SK-MEL-5 (cell line): ENCODE data around the gene RIMBP2. TPM values are rescaled to one million over a fixed set of nuclear protein-coding genes. Genes with fewer than 3 reads are reported as not detected.

Experiments used
- DNase-seq: peaks from one replicate; pipeline ENCODE4 v3.0.0-alpha.2; 2016; ENCODE audit warnings: low read depth, low spot score
- in situ Hi-C: cut with HindIII; loops from 2 replicates; pipeline ENCODE4 v1.10.0; 2016; ENCODE audit warnings: low sequenced_read_pairs, high pct_unique_total_duplicates, low pct_unique_long_range_greater_than_20kb
- total RNA-seq: library from RNA; depleted of rRNA; stranded (reverse); fragments of >200 nt; shearing (Covaris generic); gene quantifications from 2 replicates; pipeline ENCODE4 v1.2.3, GENCODE V29; 2014; rRNA removed

Gene RIMBP2
- total RNA-seq, 1 experiment from 2014 or later, result not detected

DNA sequence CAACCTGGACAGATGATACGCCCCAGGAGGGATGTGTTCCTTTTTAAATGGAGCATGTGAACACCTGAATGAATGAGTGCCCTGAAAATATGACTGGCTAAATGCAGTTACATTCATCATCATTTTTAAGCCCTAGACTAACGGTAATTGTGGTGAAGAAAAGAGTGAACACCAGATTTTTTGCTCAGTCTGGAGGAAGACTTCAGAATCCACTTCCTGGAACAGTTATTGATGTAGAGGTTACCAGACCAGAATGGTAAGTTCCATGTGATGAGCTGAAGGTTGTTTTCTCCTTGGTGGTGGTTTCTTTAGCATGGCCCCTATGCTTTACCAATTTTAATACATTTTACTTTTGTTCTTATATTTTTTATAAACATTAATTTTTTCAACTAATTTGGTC is 349.1 kb downstream of the RIMBP2 start:
- in situ Hi-C loops, result no loop called here
- DNase-seq, result no peak

DNA sequence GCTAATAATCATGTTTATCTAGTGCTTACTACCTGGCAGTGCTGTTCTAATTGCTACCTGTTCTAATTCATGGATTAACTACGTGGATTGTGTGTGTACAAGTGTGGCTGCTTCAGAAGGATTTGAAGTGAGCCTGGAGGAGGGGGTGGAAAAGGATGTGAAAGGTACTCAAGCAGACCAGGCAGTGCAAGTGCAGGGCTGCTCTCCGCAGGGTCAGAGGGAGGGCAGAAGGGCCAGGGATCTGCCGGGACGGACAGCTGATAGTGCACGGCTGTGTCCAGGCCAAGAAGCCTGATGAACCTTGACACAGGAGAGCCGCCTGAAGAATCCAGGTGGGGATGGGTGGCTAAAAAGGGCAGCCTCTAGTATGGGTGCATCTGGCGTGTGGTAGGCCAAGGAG is 349.9 kb downstream of the RIMBP2 start:
- in situ Hi-C loops, result no loop called here
- DNase-seq, result no peak

DNA sequence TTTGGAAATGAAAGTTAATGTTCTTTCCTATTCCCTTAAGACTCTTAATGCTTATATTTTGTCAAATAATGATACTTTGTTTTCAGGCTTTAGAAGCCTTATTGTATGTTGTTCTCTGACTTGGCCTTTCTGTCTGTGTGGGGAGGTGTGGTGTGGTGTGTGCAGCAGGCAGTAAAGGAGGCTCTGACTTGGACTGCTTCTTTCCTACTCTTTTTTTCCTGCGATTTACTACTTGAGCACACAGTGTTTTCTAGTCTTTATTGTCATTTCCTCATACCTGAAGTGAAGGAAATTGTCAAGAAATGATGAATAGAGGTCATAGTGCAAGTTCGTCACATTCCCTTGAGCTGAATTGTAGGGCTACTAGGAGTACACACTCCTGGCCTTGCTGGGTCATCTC is 351.5 kb downstream of the RIMBP2 start:
- in situ Hi-C loops, result no loop called here
- DNase-seq, result no peak

DNA sequence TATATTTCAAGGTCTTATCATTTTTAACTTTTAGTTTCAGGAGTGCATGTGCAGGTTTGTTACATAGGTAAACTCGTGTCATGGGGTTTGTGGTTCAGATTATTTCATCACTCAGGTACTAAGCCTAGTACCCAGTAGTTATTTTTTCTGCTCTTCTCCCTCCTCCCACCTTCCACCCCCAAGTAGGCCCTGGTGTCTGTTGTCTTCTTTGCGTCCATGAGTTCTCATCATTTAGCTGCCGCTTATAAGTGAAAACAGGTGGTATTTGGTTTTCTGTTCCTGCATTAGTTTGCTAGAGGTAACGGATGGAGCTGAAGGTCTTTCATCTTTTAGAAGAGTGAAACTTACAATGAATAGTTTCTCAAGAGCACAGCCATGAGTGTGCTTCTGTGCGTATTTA is 354.0 kb downstream of the RIMBP2 start:
- in situ Hi-C loops, result no loop called here

DNA sequence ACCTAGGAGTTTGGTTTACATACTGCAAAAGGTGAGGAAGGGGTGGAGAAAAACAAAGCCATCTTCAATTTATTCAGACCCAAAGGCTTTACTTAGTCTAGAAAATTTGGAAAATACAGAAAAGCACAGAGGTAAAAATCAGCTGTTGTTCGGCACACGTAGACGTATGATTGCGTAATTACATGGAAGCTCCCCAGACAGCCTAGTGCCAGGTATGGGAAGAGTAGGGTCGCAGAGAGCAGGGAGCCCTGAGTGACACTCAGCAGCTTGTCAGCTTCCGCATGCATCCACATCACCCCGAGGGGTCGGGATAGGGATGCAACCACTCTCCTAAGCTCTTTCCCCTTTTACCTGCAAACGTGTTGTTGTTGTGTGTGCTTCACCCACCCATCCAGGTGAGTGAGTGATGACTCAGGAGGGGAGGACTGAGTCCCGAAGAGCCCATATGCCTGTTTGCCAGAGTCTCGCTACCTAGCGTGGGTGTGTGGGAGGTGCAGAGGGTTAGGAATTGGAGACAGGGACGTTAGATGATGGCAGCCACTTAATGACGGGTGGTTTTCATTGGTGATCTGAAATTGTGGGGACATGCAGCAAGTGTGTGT is 358.3 kb downstream of the RIMBP2 start:
- no peak for DNase-seq
- in situ Hi-C loops, result no loop called here

More for the DNA sequence above, 354.0 kb downstream of the RIMBP2 start:
- DNase-seq, result no peak

DNA sequence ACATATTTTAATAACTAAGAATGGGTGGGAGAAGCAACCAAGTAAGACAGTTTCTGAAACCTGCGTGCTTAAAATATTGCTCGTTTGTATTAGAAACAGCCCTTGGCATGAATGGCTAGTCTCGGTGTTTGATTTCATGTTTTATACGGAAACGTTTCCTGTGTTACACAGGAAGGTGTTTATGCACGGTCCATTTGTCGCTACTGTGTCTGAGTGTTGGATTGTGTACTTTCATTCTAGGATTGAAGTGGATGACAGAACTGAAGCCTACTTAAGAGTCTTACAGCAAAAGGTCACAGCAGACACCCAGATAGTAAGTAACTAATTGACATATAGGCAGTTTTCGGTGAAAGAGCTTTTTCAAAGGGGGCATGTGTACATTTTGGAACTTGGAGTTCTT is 358.9 kb downstream of the RIMBP2 start:
- no peak for DNase-seq
- in situ Hi-C loops, result no loop called here

DNA sequence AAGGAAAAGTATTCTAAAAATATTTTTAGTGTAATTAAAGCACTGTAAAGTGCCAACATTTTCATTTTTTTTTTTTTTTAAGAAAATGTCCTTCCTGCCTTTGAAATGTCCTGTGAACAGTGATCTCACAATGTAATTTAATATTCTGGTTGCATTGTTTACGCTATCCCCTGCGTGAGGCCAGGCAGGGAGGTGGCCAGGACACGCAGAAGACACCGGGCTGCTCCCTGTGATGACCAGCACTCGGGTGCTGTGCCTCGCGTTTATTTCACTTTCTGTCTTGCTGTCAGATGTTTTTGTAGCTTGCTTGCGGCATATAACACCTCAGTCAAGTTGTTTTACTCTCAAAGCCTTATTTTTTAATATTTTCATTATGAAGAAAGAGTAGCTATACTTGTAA is 359.9 kb downstream of the RIMBP2 start:
- in situ Hi-C loops, result no loop called here
- no peak for DNase-seq

DNA sequence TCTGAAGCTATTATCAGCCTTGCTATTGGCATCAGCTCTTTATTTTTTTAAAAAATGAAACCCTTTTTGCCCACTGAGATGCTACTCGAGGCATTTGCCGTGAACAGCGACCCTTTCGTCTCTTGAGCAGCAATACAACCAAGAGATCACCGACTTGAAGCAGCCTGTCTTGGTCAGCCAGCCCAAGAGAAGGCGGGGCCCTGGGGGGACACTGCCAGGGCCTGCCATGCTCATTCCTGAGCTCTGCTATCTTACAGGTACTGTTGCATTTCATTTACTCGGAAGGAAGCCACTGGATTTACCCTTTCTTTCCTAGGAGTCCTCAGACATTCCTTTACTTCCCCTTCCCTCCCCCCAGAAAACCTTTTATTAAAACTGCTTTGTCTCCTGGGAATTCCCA is 361.7 kb downstream of the RIMBP2 start:
- in situ Hi-C loops, result no loop called here
- no peak for DNase-seq

DNA sequence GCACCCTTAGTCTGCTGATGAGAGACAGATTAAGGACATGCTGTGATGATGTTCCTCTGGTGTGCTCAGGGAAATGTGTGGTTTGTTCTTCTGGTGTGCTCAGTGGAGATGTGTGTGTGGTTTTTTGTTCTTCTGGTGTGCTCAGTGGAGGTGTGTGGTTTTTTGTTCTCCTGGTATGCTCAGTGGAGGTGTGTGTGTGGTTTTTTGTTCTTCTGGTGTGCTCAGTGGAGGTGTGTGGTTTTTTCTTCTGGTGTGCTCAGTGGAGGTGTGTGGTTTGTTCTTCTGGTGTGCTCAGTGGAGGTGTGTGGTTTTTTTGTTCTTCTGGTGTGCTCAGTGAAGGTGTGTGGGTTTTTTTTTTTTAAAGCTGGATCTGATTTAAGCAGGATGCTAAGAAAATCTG is 363.0 kb downstream of the RIMBP2 start:
- no peak for DNase-seq
- in situ Hi-C loops, result no loop called here

DNA sequence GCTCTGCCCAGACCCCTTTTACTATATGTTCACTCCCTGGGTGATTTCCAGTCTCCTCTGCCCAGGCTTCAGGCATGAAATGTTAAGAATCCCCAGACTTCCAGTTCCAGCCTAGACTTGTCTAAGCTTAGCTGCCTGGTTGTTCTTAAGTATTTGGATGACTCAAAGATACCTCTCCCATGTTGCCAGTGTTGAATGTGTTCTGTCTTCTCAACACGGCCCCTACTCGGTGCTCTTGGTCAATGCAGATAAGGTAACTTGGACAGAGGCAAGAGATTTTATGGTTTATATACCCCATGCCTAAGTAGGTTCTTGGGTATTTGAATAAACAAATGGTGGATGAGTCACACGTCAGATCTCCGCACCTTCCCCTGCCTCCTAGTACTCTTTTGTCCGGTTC is 364.8 kb downstream of the RIMBP2 start:
- no peak for DNase-seq
- in situ Hi-C loops, result no loop called here

DNA sequence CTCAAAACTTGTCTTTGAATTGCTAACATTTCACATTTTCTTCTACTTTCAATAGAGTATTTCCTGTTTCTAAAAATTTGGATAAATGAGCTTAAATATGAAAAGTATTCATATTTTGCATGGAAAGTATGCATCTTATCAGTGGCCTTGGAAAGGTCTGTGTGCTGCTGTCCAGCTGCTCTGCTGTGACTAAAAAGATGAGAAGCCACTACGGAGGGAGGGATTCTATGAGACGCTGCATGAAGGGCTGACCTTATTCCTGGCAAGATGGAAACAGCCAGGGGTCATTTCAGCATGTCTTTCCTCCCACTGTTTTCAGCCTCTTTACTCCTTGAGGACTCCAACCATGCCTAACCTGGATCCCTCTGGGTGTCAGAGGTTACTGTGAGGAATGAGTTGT is 365.4 kb downstream of the RIMBP2 start:
- in situ Hi-C loops, result no loop called here
- no peak for DNase-seq

DNA sequence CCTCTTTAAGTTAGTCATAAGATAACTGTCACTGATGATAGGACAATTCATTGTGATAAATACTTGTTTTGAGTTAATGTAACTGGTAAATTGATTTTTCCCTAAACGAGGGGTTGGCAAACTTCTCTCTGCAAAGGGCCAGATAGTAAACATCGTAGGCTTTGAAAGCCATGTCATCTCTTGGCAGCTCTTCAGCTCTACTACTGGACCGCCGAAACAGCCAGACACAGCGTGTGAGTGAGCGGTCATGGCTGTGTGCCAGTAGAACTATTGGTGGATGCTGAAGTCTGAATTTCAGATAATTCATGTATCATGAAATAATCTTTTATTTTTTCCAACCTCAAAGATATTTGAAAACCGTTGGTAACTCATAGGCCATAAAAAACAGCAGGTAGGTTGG is 368.5 kb downstream of the RIMBP2 start:
- in situ Hi-C loops, result no loop called here
- DNase-seq, result no peak

Other genes starting within 250 kb of the RIMBP2 start
- 22.9 and 23.7 TPM in 2 replicates for gene STX2, start 123.0 kb upstream of the RIMBP2 start, total RNA-seq
- gene RAN, start 155.8 kb upstream of the RIMBP2 start, total RNA-seq, result 1,589 and 1,696 TPM in 2 replicates
- gene ADGRD1, start 237.6 kb upstream of the RIMBP2 start, total RNA-seq, result 0.05 TPM in 1 of 2 replicates, not detected in the other